Measurements from ENCODE around the gene DCPS.
A peak's percentile ranks its signal among the peaks of the same experiment; 100 is the strongest.
"Not testable (repeated sequence)": the region's sequence is repeated elsewhere in the genome, so short reads cannot be mapped to it uniquely, and the experiment has no call there.

DCPS gene

GRCh38 chr11:126290887-126291286 is 13.0 kb upstream of the DCPS start:
- no peak for DNase-seq

GRCh38 chr11:126293726-126294125 is 10.1 kb upstream of the DCPS start:
- DNase-seq: no peak

GRCh38 chr11:126297004-126297403 is 6.9 kb upstream of the DCPS start:
- DNase-seq: no peak

- DNase-seq: no peak
Observed at GRCh38 chr11:126304457-126305075, 706 bp downstream of the DCPS start.

GRCh38 chr11:126305699-126306098 is 1.8 kb downstream of the DCPS start:
- peak; percentile 65 for DNase-seq

GRCh38 chr11:126307706-126308105 is 3.8 kb downstream of the DCPS start:
- DNase-seq: no peak

- no peak for DNase-seq
Observed at GRCh38 chr11:126308271-126308671, 4.4 kb downstream of the DCPS start.

- not testable (repeated sequence) for DNase-seq
Observed at GRCh38 chr11:126308771-126309170, 4.9 kb downstream of the DCPS start.

GRCh38 chr11:126310200-126310991 is 6.5 kb downstream of the DCPS start:
- peak; percentile 58 for DNase-seq

GRCh38 chr11:126310992-126311310 is 7.1 kb downstream of the DCPS start:
- no peak for DNase-seq

- DNase-seq: no peak
Observed at GRCh38 chr11:126311401-126312291, 7.8 kb downstream of the DCPS start.

GRCh38 chr11:126312961-126313360 is 9.1 kb downstream of the DCPS start:
- DNase-seq: no peak

GRCh38 chr11:126313826-126314225 is 10.0 kb downstream of the DCPS start:
- DNase-seq: no peak

GRCh38 chr11:126317432-126317755 is 13.5 kb downstream of the DCPS start:
- no peak for DNase-seq

- no peak for DNase-seq
Observed at GRCh38 chr11:126317756-126318573, 14.1 kb downstream of the DCPS start.

GRCh38 chr11:126318574-126319373 is 14.9 kb downstream of the DCPS start:
- peak; percentile 19 for DNase-seq

- DNase-seq: no peak
Observed at GRCh38 chr11:126319374-126319740, 15.5 kb downstream of the DCPS start.

GRCh38 chr11:126322996-126323395 is 19.1 kb downstream of the DCPS start:
- DNase-seq: no peak

GRCh38 chr11:126327281-126328000 is 23.6 kb downstream of the DCPS start:
- DNase-seq: no peak

GRCh38 chr11:126328001-126328390 is 24.1 kb downstream of the DCPS start:
- no peak for DNase-seq

- DNase-seq: no peak
Observed at GRCh38 chr11:126328444-126328843, 24.6 kb downstream of the DCPS start.
